ENCODE measurements around the gene KRT73. TPM values are rescaled to one million over a fixed set of nuclear protein-coding genes. Genes with fewer than 3 reads are reported as not detected.

Gene KRT73
- total and polyA plus RNA-seq, 2 of the 8 experiments (the other 6 are each of a cell fraction or from before 2014, with no cell fraction given) = not detected

GRCh38 chr12:52618216-52618615 is at the start of gene KRT73 (continued):
- TF ChIP-seq CEBPB (IDR thresholded peaks at IDR 0.05; ENCODE audit: low read depth, low read length) = no peak
- TF ChIP-seq MAX (IDR thresholded peaks at IDR 0.05) = no peak
- no peak for TF ChIP-seq NRF1 (IDR thresholded peaks at IDR 0.05; ENCODE audit: low read depth, low read length)
- no peak for TF ChIP-seq E2F6 (IDR thresholded peaks at IDR 0.05)
- TF ChIP-seq CREB1 (IDR thresholded peaks at IDR 0.05) = no peak

All from H1 (cell line).